Spleen (tissue), 7 donors: ENCODE results near the gene MAP1LC3B.

ENCODE experiments used
- POLR2A ChIP-seq, 3 donors: fragments of 450-650 bp; IDR thresholded peaks; one replicate each; pipeline ENCODE4 v1.5.1; 2017; ENCODE audit warnings: antibody characterized with exemption in 3 of 3, mild to moderate bottlenecking in 1 of 3
- POLR2AphosphoS5 ChIP-seq, 3 donors: sonication (generic); formaldehyde crosslinking; IDR thresholded peaks; one replicate each; pipeline ENCODE4 v1.5.1; 2017; ENCODE audit warnings: antibody characterized with exemption in 3 of 3
- TF ChIP-seq, protein P1 (sequence below), 11 experiments: fragments of 200-600 bp in 7 of 11; fragments of 450-650 bp in 4 of 11; sonication (generic) in 4 of 11; IDR thresholded peaks in 8 of 11; conservative IDR thresholded peaks in 3 of 11; 1 replicate in 7 of 11; 2 replicates in 4 of 11; pipeline versions ENCODE4 v1.4.0 to v1.8.0; 2016 to 2021; ENCODE audit warnings: antibody characterized with exemption in 11 of 11, inconsistent platforms in 4 of 11, mild to moderate bottlenecking in 1 of 11
- donor health status: DM: no; HTN: no; CAD: no; lungs with moderate emphysema.
- donor health status: DM: no; HTN: no; CAD: no.
- donor health status: DM: no; HTN: no; CAD: no.

DNA sequence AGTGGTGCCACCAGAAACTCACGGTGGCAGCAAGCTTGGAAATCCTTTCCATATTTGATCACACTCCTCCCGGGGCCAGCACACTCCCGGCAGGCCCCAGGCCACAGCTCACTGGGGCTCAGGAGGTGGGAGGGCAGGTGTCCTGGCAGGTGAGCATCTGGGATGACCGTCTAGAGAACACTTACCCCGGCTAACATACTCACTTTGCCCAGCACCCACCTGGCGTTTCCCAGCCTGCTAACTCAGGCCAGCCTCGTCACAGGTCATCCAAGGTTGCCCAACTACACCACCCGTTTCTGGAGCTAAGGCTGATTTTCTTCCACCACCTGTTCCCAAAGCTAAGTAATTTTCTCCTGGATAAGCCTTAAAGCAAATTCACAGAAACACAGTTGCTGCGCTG, 33.4 kb upstream of the MAP1LC3B start:
- TF ChIP-seq, protein P1, sequence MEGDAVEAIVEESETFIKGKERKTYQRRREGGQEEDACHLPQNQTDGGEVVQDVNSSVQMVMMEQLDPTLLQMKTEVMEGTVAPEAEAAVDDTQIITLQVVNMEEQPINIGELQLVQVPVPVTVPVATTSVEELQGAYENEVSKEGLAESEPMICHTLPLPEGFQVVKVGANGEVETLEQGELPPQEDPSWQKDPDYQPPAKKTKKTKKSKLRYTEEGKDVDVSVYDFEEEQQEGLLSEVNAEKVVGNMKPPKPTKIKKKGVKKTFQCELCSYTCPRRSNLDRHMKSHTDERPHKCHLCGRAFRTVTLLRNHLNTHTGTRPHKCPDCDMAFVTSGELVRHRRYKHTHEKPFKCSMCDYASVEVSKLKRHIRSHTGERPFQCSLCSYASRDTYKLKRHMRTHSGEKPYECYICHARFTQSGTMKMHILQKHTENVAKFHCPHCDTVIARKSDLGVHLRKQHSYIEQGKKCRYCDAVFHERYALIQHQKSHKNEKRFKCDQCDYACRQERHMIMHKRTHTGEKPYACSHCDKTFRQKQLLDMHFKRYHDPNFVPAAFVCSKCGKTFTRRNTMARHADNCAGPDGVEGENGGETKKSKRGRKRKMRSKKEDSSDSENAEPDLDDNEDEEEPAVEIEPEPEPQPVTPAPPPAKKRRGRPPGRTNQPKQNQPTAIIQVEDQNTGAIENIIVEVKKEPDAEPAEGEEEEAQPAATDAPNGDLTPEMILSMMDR (IDR thresholded peaks at IDR 0.05 in 8 of 11, conservative IDR thresholded peaks at IDR 0.05 in 3 of 11): no peak
- TF ChIP-seq POLR2A (IDR thresholded peaks at IDR 0.05): no peak
- no peak for TF ChIP-seq POLR2AphosphoS5 (IDR thresholded peaks at IDR 0.05)
